Measurements from ENCODE around the gene MAPT. TPM values are rescaled to one million over a fixed set of nuclear protein-coding genes. Genes with fewer than 3 reads are reported as not detected.

MAPT gene
- total RNA-seq, 4 donors from 2014 or later, result 4.2 to 11.1 (median 7.3) TPM

GRCh38 chr17:45979137-45979536, 84.8 kb downstream of the MAPT start:
- peaks cover 0 to 13% (median 8%) of the 10 kb centered on the region in 4 donors for H3K4me1 ChIP-seq
- intact Hi-C loops (cut with DNase I), result no loop called here
- no peak overlapping the region for H3K27ac ChIP-seq (replicated peaks in 1 of 4)
- H3K9me3 ChIP-seq, result no peaks in the 10 kb centered on the region
- H3K4me3 ChIP-seq, result no peak overlapping the region
- DNase-seq (ENCODE audit: extremely low spot score), result no peak
- no peaks in the 10 kb centered on the region for H3K27me3 ChIP-seq
- TF ChIP-seq, protein P1, sequence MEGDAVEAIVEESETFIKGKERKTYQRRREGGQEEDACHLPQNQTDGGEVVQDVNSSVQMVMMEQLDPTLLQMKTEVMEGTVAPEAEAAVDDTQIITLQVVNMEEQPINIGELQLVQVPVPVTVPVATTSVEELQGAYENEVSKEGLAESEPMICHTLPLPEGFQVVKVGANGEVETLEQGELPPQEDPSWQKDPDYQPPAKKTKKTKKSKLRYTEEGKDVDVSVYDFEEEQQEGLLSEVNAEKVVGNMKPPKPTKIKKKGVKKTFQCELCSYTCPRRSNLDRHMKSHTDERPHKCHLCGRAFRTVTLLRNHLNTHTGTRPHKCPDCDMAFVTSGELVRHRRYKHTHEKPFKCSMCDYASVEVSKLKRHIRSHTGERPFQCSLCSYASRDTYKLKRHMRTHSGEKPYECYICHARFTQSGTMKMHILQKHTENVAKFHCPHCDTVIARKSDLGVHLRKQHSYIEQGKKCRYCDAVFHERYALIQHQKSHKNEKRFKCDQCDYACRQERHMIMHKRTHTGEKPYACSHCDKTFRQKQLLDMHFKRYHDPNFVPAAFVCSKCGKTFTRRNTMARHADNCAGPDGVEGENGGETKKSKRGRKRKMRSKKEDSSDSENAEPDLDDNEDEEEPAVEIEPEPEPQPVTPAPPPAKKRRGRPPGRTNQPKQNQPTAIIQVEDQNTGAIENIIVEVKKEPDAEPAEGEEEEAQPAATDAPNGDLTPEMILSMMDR (IDR thresholded peaks at IDR 0.05), result no peak
- no peak for TF ChIP-seq EP300 (IDR thresholded peaks at IDR 0.05)
- TF ChIP-seq POLR2AphosphoS5 (IDR thresholded peaks at IDR 0.05), result no peak
- TF ChIP-seq POLR2A (IDR thresholded peaks at IDR 0.05; ENCODE audit: low read depth), result no peak
- WGBS, result 72% methylated on average over 2 of the region's 2 CpGs
- peaks cover 0 to 11% (median 2%) of the 10 kb centered on the region in 4 donors for H3K36me3 ChIP-seq

DNA sequence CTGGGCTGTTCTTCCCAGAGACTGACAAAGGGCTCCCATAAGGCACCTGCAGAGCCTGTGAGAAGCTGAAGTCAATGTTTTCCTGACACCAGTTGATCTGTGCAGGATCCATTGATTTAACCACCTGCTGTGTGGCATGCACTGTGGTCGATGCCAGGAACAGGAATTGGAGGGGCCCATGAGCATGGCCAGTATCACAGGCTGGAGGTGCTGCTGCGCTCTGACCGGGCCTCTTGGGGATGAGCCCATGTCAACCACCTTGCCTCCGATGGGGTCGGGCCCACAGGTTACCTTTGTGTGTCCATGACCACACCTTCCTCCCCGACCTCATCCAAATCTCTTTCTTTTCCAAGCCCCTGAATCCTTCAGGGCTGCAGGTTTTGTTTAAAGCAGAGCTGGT, 86.5 kb downstream of the MAPT start:
- H3K4me3 ChIP-seq, result no peak overlapping the region
- H3K27ac ChIP-seq (replicated peaks in 1 of 4), result no peak overlapping the region
- H3K36me3 ChIP-seq, result peaks cover 0 to 15% (median 2%) of the 10 kb centered on the region in 4 donors
- H3K4me1 ChIP-seq, result peaks cover 0 to 2% (median 0%) of the 10 kb centered on the region in 4 donors
- no peaks in the 10 kb centered on the region for H3K27me3 ChIP-seq
- intact Hi-C loops (cut with DNase I), result no loop called here
- no peak for TF ChIP-seq POLR2AphosphoS5 (IDR thresholded peaks at IDR 0.05)
- TF ChIP-seq, protein P1 (IDR thresholded peaks at IDR 0.05), result no peak
- no peak for TF ChIP-seq EP300 (IDR thresholded peaks at IDR 0.05)
- no peak for TF ChIP-seq POLR2A (IDR thresholded peaks at IDR 0.05; ENCODE audit: low read depth)
- no peak for DNase-seq (ENCODE audit: extremely low spot score)
- 91% methylated on average over 5 of the region's 6 CpGs for WGBS
- no peaks in the 10 kb centered on the region for H3K9me3 ChIP-seq

GRCh38 chr17:45981306-45981705, 87.0 kb downstream of the MAPT start:
- H3K4me3 ChIP-seq, result no peak overlapping the region
- WGBS, result 93% methylated on average over 7 of the region's 7 CpGs
- H3K36me3 ChIP-seq, result peaks cover 0 to 15% (median 2%) of the 10 kb centered on the region in 4 donors
- intact Hi-C loops (cut with DNase I), result no loop called here
- H3K27ac ChIP-seq (replicated peaks in 1 of 4), result no peak overlapping the region
- no peak for DNase-seq (ENCODE audit: extremely low spot score)
- no peaks in the 10 kb centered on the region for H3K4me1 ChIP-seq
- TF ChIP-seq, protein P1 (IDR thresholded peaks at IDR 0.05), result no peak
- TF ChIP-seq EP300 (IDR thresholded peaks at IDR 0.05) (no peak), POLR2AphosphoS5 (IDR thresholded peaks at IDR 0.05) (no peak), POLR2A (IDR thresholded peaks at IDR 0.05; ENCODE audit: low read depth) (no peak)
- no peaks in the 10 kb centered on the region for H3K9me3 ChIP-seq
- no peaks in the 10 kb centered on the region for H3K27me3 ChIP-seq

GRCh38 chr17:45982791-45983613, 88.6 kb downstream of the MAPT start:
- intact Hi-C loops (cut with DNase I), result no loop called here
- no peak overlapping the region for H3K27ac ChIP-seq (replicated peaks in 1 of 4)
- no peaks in the 10 kb centered on the region for H3K27me3 ChIP-seq
- peaks cover 0 to 15% (median 2%) of the 10 kb centered on the region in 4 donors for H3K36me3 ChIP-seq
- no peaks in the 10 kb centered on the region for H3K4me1 ChIP-seq
- no peaks in the 10 kb centered on the region for H3K9me3 ChIP-seq
- TF ChIP-seq, protein P1 (IDR thresholded peaks at IDR 0.05), result no peak
- TF ChIP-seq POLR2A (IDR thresholded peaks at IDR 0.05; ENCODE audit: low read depth) (no peak), EP300 (IDR thresholded peaks at IDR 0.05) (no peak), POLR2AphosphoS5 (IDR thresholded peaks at IDR 0.05) (no peak)
- DNase-seq (ENCODE audit: extremely low spot score), result no peak
- no peak overlapping the region for H3K4me3 ChIP-seq
- WGBS, result 89% methylated on average over 22 of the region's 41 CpGs
